K562 (cell line): ENCODE data around the gene CPT1B. TPM values are rescaled to one million over a fixed set of nuclear protein-coding genes. Genes with fewer than 3 reads are reported as not detected.
"Not testable (repeated sequence)": the region's sequence is repeated elsewhere in the genome, so short reads cannot be mapped to it uniquely, and the experiment has no call there.

ENCODE experiments used
- ATAC-seq: fragments of 200-7000 bp; cut with Tn5 transposase; 3 replicates; pipeline ENCODE4 v1.9.1; 2020; ENCODE audit warnings: moderate library complexity
- BruUV-seq: library from RNA; stranded (reverse); fragments of 400-500 nt; replicated peaks from 2 replicates; lab custom pipeline; 2021; lab: Mats Ljungman, UMichigan
- CTCF ChIA-PET: fragments of 300-600 bp; formaldehyde crosslinking; extraction: SDS; loops from one replicate; lab custom pipeline; 2021; ENCODE audit warnings: low intra/inter-chr PET ratio; lab: Yijun Ruan, JAX
- POLR2A ChIA-PET: fragments of 300-600, 350-650 bp; sonication (Branson Sonifier 250); formaldehyde crosslinking; extraction: SDS; loops from one replicate; lab custom pipeline; 2021; ENCODE audit warnings: antibody characterized with exemption, inconsistent platforms; lab: Yijun Ruan, JAX
- DNase-seq, 4 experiments: peaks; one replicate each; pipeline versions ENCODE4 v3.0.0 to v3.0.0-alpha.2; 2011 to 2018; ENCODE audit warnings: low spot score in 3 of 4, mixed read lengths in 3 of 4; ENCODE audit errors: extremely low read depth in 1 of 4
- FAIRE-seq: peaks from 2 replicates; lab custom pipeline; 2011; peaks lifted over from hg19 to GRCh38; lab: Jason Lieb, UNC
- H2AFZ ChIP-seq: 2 replicates; pipeline ENCODE4 v1.6.0; 2011; ENCODE audit warnings: low read depth, low read length, control low read depth, inconsistent platforms
- H3K27ac ChIP-seq: fragments of 200-600 bp; 3 replicates; pipeline ENCODE4 v1.8.0; 2011; ENCODE audit warnings: low read depth, mild to moderate bottlenecking, control low read depth, inconsistent platforms, low read length, moderate library complexity, mixed read lengths; ENCODE audit errors: extremely low read depth
- H3K27me3 ChIP-seq, 2 experiments: fragments of 300-600 bp in 1 of 2; 2 replicates in 1 of 2; 3 replicates in 1 of 2; pipeline versions ENCODE4 v1.6.0 to v1.8.0; 2011; ENCODE audit warnings: inconsistent platforms in 2 of 2, low read length in 2 of 2, mild to moderate bottlenecking in 1 of 2, mixed read lengths in 1 of 2, moderate library complexity in 1 of 2; ENCODE audit not compliant: control insufficient read depth in 2 of 2, insufficient read depth in 2 of 2
- H3K36me3 ChIP-seq: fragments of 300-600 bp; 3 replicates; pipeline ENCODE4 v1.8.0; 2011; ENCODE audit warnings: mild to moderate bottlenecking, low read length, inconsistent platforms; ENCODE audit not compliant: control insufficient read depth, insufficient read depth
- H3K4me1 ChIP-seq, 2 experiments: fragments of 200-600 bp in 1 of 2; replicated peaks in 1 of 2; 2 replicates in 1 of 2; 3 replicates in 1 of 2; pipeline versions ENCODE4 v1.5.1 to v1.8.0; 2011; ENCODE audit warnings: inconsistent platforms in 2 of 2, low read length in 2 of 2, mild to moderate bottlenecking in 1 of 2, mixed read lengths in 1 of 2, moderate library complexity in 1 of 2; ENCODE audit not compliant: control insufficient read depth in 2 of 2, insufficient read depth in 2 of 2
- H3K4me2 ChIP-seq: 2 replicates; pipeline ENCODE4 v1.6.1; 2011; ENCODE audit warnings: low read length, control low read depth, inconsistent platforms, mixed read lengths; ENCODE audit not compliant: insufficient read depth
- H3K4me3 ChIP-seq: fragments of 200-600 bp; sonication (generic), shearing (Covaris generic); 2 replicates; pipeline ENCODE4 v1.5.1; 2016; ENCODE audit warnings: control low read depth, inconsistent platforms
- H3K79me2 ChIP-seq: fragments of 200-600 bp; 3 replicates; pipeline ENCODE4 v1.8.0; 2011; ENCODE audit warnings: low read length, inconsistent platforms; ENCODE audit not compliant: control insufficient read depth, insufficient read depth
- H3K9ac ChIP-seq, 2 experiments: 2 replicates each; pipeline versions ENCODE4 v1.6.0 to v1.6.1; 2011; ENCODE audit warnings: low read depth in 2 of 2, low read length in 2 of 2, control low read depth in 1 of 2, inconsistent platforms in 1 of 2, mild to moderate bottlenecking in 1 of 2, mixed read lengths in 1 of 2; ENCODE audit not compliant: insufficient read depth in 1 of 2
- H3K9me1 ChIP-seq: one replicate; pipeline ENCODE4 v1.6.0; 2011; ENCODE audit warnings: inconsistent platforms, mild to moderate bottlenecking, low read length, moderate library complexity; ENCODE audit not compliant: control insufficient read depth, insufficient read depth
- H3K9me3 ChIP-seq: replicated peaks from 2 replicates; pipeline ENCODE4 v1.5.1; 2011; ENCODE audit warnings: low read depth, low read length, inconsistent platforms; ENCODE audit not compliant: control insufficient read depth, insufficient read depth
- H4K20me1 ChIP-seq: replicated peaks from 2 replicates; pipeline ENCODE4 v1.6.1; 2011; ENCODE audit warnings: low read length, inconsistent platforms, mixed read lengths; ENCODE audit not compliant: control insufficient read depth, insufficient read depth
- C11orf30 ChIP-seq: fragments of 450-650 bp; IDR thresholded peaks from 2 replicates; pipeline ENCODE4 v1.6.1; 2016; ENCODE audit warnings: low read depth, mild to moderate bottlenecking
- ZNF316 ChIP-seq: fragments of 450-650 bp; IDR thresholded peaks from 2 replicates; pipeline ENCODE4 v1.6.1; 2016
- WGBS: fragments of 100-300 bp; shearing (Covaris generic); methylation state at CpG from one replicate; pipeline ENCODE4 v1.1.6; 2016; ENCODE audit warnings: low coverage, mixed read lengths; ENCODE audit not compliant: insufficient coverage; ENCODE audit errors: missing lambda C conversion rate; 5-methylcytosine and 5-hydroxymethylcytosine counted together
- in situ Hi-C: fragments of 300-500 bp; cut with MboI; formaldehyde crosslinking; loops from 4 replicates; pipeline ENCODE4 v1.15.0; 2018; ENCODE audit warnings: inconsistent platforms, mixed read lengths
- intact Hi-C: fragments of 100-400 bp; cut with micrococcal nuclease; formaldehyde crosslinking; loops from 2 replicates; pipeline ENCODE4 v1.14.2; 2022
- polyA plus RNA-seq, 8 experiments: library from polyadenylated mRNA; depleted of rRNA in 4 of 8; stranded (reverse) in 5 of 8; unstranded in 3 of 8; fragments of >200 nt; fragmentation: Nextera tagmentation in 2 of 8; fragmentation: Illumina TruSeq in 1 of 8; extraction: Ambion mirVana in 2 of 8; extraction: Trizol in 1 of 8; gene quantifications; 2 replicates each; pipeline versions ENCODE4 v1.2.1 to v1.2.3, GENCODE V29; 2011 to 2014; ENCODE audit warnings: inconsistent platforms in 1 of 8, missing spikeins in 1 of 8
- total RNA-seq, 7 experiments: library from RNA; depleted of rRNA in 6 of 7; stranded (reverse); fragments of >200 nt in 6 of 7; fragmentation: Illumina TruSeq in 2 of 7; extraction: Trizol in 2 of 7; gene quantifications; 2 replicates each; pipeline versions ENCODE4 v1.2.1 to v1.2.3, GENCODE V29; 2011 to 2021; ENCODE audit warnings: low replicate concordance in 1 of 7
- TF ChIP-seq, protein P1 (sequence below): IDR thresholded peaks from 2 replicates; pipeline ENCODE4 v1.6.1; 2016; ENCODE audit warnings: missing genetic modification characterization, missing compliant biosample characterization

CPT1B gene
- total and polyA plus RNA-seq, 9 of the 15 experiments (the other 6 are each of a cell fraction or from before 2014, with no cell fraction given): 0.35 to 6.1 (median 2.6) TPM

DNA sequence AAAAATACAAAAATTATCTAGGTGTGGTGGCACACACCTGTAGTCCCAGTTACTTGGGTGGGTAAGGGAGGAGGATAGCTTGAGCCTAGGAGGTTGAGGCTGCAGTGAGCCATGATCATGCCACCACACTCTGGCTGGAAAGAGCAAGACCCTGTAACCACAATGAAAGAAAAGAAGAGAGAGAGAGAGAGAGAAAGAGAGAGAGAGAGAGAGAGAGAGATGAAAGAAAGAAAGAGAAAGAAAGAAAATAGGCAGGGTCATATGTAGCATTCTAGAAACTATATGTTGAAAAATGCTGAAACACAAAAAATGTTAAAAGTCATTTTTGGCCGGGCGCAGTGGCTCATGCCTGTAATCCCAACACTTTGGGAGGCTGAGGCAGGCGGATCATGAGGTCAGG, 36.1 kb upstream of the CPT1B start:
- ATAC-seq, H4K20me1 ChIP-seq, DNase-seq, H3K9me3 ChIP-seq, H3K4me2 ChIP-seq, H2AFZ ChIP-seq, H3K79me2 ChIP-seq, intact Hi-C loops, BruUV-seq, H3K9ac ChIP-seq, FAIRE-seq, H3K27ac ChIP-seq, H3K36me3 ChIP-seq, H3K9me1 ChIP-seq, H3K4me3 ChIP-seq: not testable (repeated sequence)
- Histone ChIP-seq H3K4me1 (peaks cover 13 to 15% of the 10 kb centered on the region in 2 experiments; a peak in 4 of 5 replicates), H3K27me3 (peaks cover 12 to 25% of the 10 kb centered on the region in 2 experiments; a peak in 4 of 5 replicates)
- ChIA-PET CTCF (interaction anchor here (0.7 kb wide), 1 partner anchor 467 kb away, joined by 5 read pairs; no protein-coding TSS in a partner anchor), POLR2A (interaction anchor here (0.8 to 1.4 kb wide), 2 partner anchors 12 to 14 kb away, joined by 3 to 5 read pairs; partner anchors contain the start of gene ARSA)
- 100% methylated on average over 1 of the region's 3 CpGs for WGBS
- in situ Hi-C loops: loop anchor here (5.0 kb wide), 1 partner anchor 37 kb away; the partner anchor contains the start of gene CPT1B
- TF ChIP-seq, protein P1, sequence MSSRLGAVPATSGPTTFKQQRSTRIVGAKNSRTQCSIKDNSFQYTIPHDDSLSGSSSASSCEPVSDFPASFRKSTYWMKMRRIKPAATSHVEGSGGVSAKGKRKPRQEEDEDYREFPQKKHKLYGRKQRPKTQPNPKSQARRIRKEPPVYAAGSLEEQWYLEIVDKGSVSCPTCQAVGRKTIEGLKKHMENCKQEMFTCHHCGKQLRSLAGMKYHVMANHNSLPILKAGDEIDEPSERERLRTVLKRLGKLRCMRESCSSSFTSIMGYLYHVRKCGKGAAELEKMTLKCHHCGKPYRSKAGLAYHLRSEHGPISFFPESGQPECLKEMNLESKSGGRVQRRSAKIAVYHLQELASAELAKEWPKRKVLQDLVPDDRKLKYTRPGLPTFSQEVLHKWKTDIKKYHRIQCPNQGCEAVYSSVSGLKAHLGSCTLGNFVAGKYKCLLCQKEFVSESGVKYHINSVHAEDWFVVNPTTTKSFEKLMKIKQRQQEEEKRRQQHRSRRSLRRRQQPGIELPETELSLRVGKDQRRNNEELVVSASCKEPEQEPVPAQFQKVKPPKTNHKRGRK (tag): peak; percentile 76
- TF ChIP-seq C11orf30: 0 out of 2 replicates have a peak, but pooled peaks have one; percentile 40
- TF ChIP-seq ZNF316: peak; percentile 40; the same call in 1 of the 2 replicates
